ENCODE measurements around the gene BABAM2. TPM values are rescaled to one million over a fixed set of nuclear protein-coding genes. Genes with fewer than 3 reads are reported as not detected.

BABAM2 gene
- total and polyA plus RNA-seq, 2 of the 4 experiments (the other 2 are of a cell fraction): 20.9 to 23.1 TPM

- no peaks in the 10 kb centered on the region for H3K9me3 ChIP-seq (ENCODE audit: control insufficient read depth, insufficient read depth, low read length)
- H2BK20ac ChIP-seq (ENCODE audit: low read depth, low read length): no peak overlapping the region
- ATAC-seq (ENCODE audit: low read depth) (no peak), DNase-seq (no peak)
- no peak overlapping the region for H2BK15ac ChIP-seq (ENCODE audit: low read depth, low read length)
- no peak overlapping the region for H3K4ac ChIP-seq (ENCODE audit: low read depth, low read length)
- no peak overlapping the region; the same call in 1 of the 2 replicates for H3K18ac ChIP-seq (ENCODE audit: low read depth, low read length)
- no peak overlapping the region for H2BK5ac ChIP-seq (ENCODE audit: low read depth, low read length, poor library complexity, severe bottlenecking)
- H3K4me2 ChIP-seq (ENCODE audit: low read depth, low read length): no peak overlapping the region
- intact Hi-C loops (cut with micrococcal nuclease) (no loop called here), dilution Hi-C loops (cut with HindIII; ENCODE audit: low sequenced_read_pairs, unreplicated experiment) (no loop called here), in situ Hi-C loops (cut with MboI; ENCODE audit: low sequenced_read_pairs) (no loop called here)
- peaks cover 5% of the 10 kb centered on the region for H3K9me1 ChIP-seq (ENCODE audit: insufficient read depth, low read length)
- no TSS peak for BruUV-seq (replicated peaks)
- H3K4me3 ChIP-seq (ENCODE audit: insufficient read depth, low read depth, low read length): no peak overlapping the region
- no peak overlapping the region for H3K9ac ChIP-seq (ENCODE audit: low read depth, low read length)
- no peak overlapping the region for H2AFZ ChIP-seq (replicated peaks; ENCODE audit: low read length, poor library complexity)
- H3K56ac ChIP-seq (ENCODE audit: extremely low read depth, insufficient read depth, low read length): no peak overlapping the region
- H3K14ac ChIP-seq (replicated peaks; ENCODE audit: low read depth, low read length): no peak overlapping the region; the same call in 1 of the 2 replicates
- H3K4me1 ChIP-seq (ENCODE audit: control insufficient read depth, insufficient read depth, low read length): peaks cover 8% of the 10 kb centered on the region
- TF ChIP-seq FOS (IDR thresholded peaks at IDR 0.05; ENCODE audit: low read depth, low read length) (no peak), MAZ (IDR thresholded peaks at IDR 0.05; ENCODE audit: borderline replicate concordance, low read depth, low read length) (no peak), CTCF (conservative IDR thresholded peaks at IDR 0.05; ENCODE audit: low read depth, low read length) (no peak), RAD21 (IDR thresholded peaks at IDR 0.05; ENCODE audit: low read length) (no peak), MXI1 (IDR thresholded peaks at IDR 0.05; ENCODE audit: borderline replicate concordance, low read depth, low read length) (no peak), RCOR1 (IDR thresholded peaks at IDR 0.05; ENCODE audit: insufficient replicate concordance, low read length) (no peak), BHLHE40 (IDR thresholded peaks at IDR 0.05; ENCODE audit: low read depth, low read length) (no peak), NFE2L2 (IDR thresholded peaks at IDR 0.05; ENCODE audit: low read depth, low read length) (no peak), USF2 (IDR thresholded peaks at IDR 0.05; ENCODE audit: low read depth, low read length) (no peak), MAFK (IDR thresholded peaks at IDR 0.05; ENCODE audit: low read depth, low read length) (no peak), SMC3 (IDR thresholded peaks at IDR 0.05; ENCODE audit: low read depth, low read length) (no peak), POLR2A (IDR thresholded peaks at IDR 0.05; ENCODE audit: low read depth, low read length) (no peak), CHD1 (IDR thresholded peaks at IDR 0.05; ENCODE audit: low read depth, low read length) (no peak), RFX5 (IDR thresholded peaks at IDR 0.05; ENCODE audit: low read depth, low read length) (no peak), CEBPB (IDR thresholded peaks at IDR 0.05; ENCODE audit: low read depth, low read length) (no peak)
- H4K91ac ChIP-seq (ENCODE audit: insufficient read depth, low read depth, low read length): no peak overlapping the region
- no CpG with 5 or more reads among the region's 2 CpGs for WGBS, 2 experiments (ENCODE audit: extremely low coverage in 2 of 2, insufficient read length in 1 of 2)
- H4K5ac ChIP-seq (ENCODE audit: low read depth, low read length): no peak overlapping the region
- H3K27me3 ChIP-seq (ENCODE audit: control insufficient read depth, insufficient read depth, low read length): no peaks in the 10 kb centered on the region
- H3K36me3 ChIP-seq (ENCODE audit: control insufficient read depth, insufficient read depth, low read length): no peaks in the 10 kb centered on the region
- no peak overlapping the region for H4K8ac ChIP-seq (ENCODE audit: low read depth in 2 of 2, low read length in 2 of 2)
- H2BK120ac ChIP-seq (ENCODE audit: low read depth, low read length): no peak overlapping the region
- no peaks in the 10 kb centered on the region for H4K20me1 ChIP-seq (ENCODE audit: insufficient read depth, low read length)
- H3K27ac ChIP-seq (ENCODE audit: insufficient read depth, low read length): no peak overlapping the region
- peak overlapping the region; percentile 8; the same call in 1 of the 2 replicates for H3K23ac ChIP-seq (ENCODE audit: low read depth, low read length)
- H2AK5ac ChIP-seq (ENCODE audit: low read depth, low read length): no peak overlapping the region
- ChIA-PET POLR2A (ENCODE audit: unreplicated experiment) (no interaction called here), CTCF (no interaction called here)
- no peak overlapping the region for H2AK9ac ChIP-seq (replicated peaks; ENCODE audit: low read depth, low read length, poor library complexity)
- H3K79me1 ChIP-seq (ENCODE audit: low read depth in 1 of 2, low read length in 2 of 2): peaks cover 14 to 17% of the 10 kb centered on the region in 2 experiments
Measured at GRCh38 chr2:27989149-27989548, 98.6 kb downstream of the BABAM2 start.
